ENCODE measurements around the gene LHX6.
A peak's percentile ranks its signal among the peaks of the same experiment; 100 is the strongest.

Gene LHX6

GRCh38 chr9:122216138-122216797 is 12.5 kb downstream of the LHX6 start:
- no peak for TF ChIP-seq CTCF (IDR thresholded peaks at IDR 0.05; ENCODE audit: low read length, missing control alignments)
- no peak for DNase-seq (ENCODE audit: low read depth)
- no peak overlapping the region for H3K4me3 ChIP-seq (replicated peaks; ENCODE audit: low read depth, low read length)

- no peak for TF ChIP-seq CTCF (IDR thresholded peaks at IDR 0.05; ENCODE audit: low read length, missing control alignments)
- H3K4me3 ChIP-seq (replicated peaks; ENCODE audit: low read depth, low read length) = no peak overlapping the region
- no peak for DNase-seq (ENCODE audit: low read depth)
These were observed 13.1 kb downstream of the LHX6 start for GRCh38 chr9:122215663-122216062.

GRCh38 chr9:122214507-122214906 is 14.2 kb downstream of the LHX6 start:
- no peak for DNase-seq (ENCODE audit: low read depth)
- TF ChIP-seq CTCF (IDR thresholded peaks at IDR 0.05; ENCODE audit: low read length, missing control alignments) = no peak
- no peak overlapping the region for H3K4me3 ChIP-seq (replicated peaks; ENCODE audit: low read depth, low read length)

GRCh38 chr9:122213589-122214413 is 15.0 kb downstream of the LHX6 start:
- TF ChIP-seq CTCF (IDR thresholded peaks at IDR 0.05; ENCODE audit: low read length, missing control alignments) = no peak
- no peak for DNase-seq (ENCODE audit: low read depth)
- peak overlapping the region; percentile 27 for H3K4me3 ChIP-seq (replicated peaks; ENCODE audit: low read depth, low read length)

- no peak for DNase-seq (ENCODE audit: low read depth)
- no peak for TF ChIP-seq CTCF (IDR thresholded peaks at IDR 0.05; ENCODE audit: low read length, missing control alignments)
- H3K4me3 ChIP-seq (replicated peaks; ENCODE audit: low read depth, low read length) = no peak overlapping the region
These were observed 15.6 kb downstream of the LHX6 start for GRCh38 chr9:122213102-122213588.

- no peak overlapping the region for H3K4me3 ChIP-seq (replicated peaks; ENCODE audit: low read depth, low read length)
- TF ChIP-seq CTCF (IDR thresholded peaks at IDR 0.05; ENCODE audit: low read length, missing control alignments) = no peak
- DNase-seq (ENCODE audit: low read depth) = no peak
These were observed 16.2 kb downstream of the LHX6 start for GRCh38 chr9:122212473-122213004.
